H9 (cell line): Measurements from ENCODE around the gene POT1. TPM values are rescaled to one million over a fixed set of nuclear protein-coding genes. Genes with fewer than 3 reads are reported as not detected.

Source experiments
- DNase-seq: peaks from one replicate; pipeline ENCODE4 v3.0.0-alpha.2; 2017
- H2AFZ ChIP-seq: one replicate; pipeline ENCODE4 v1.6.1; 2013; ENCODE audit warnings: mild to moderate bottlenecking, low read length, control low read depth, moderate library complexity
- H2AK5ac ChIP-seq: 2 replicates; pipeline ENCODE4 v1.6.1; 2013; ENCODE audit warnings: low read length, control low read depth, mixed read lengths; ENCODE audit not compliant: insufficient read length
- H2BK120ac ChIP-seq: one replicate; pipeline ENCODE4 v1.6.1; 2013; ENCODE audit warnings: low read depth, mild to moderate bottlenecking, low read length, control low read depth, inconsistent platforms; ENCODE audit not compliant: poor library complexity, severe bottlenecking
- H2BK12ac ChIP-seq: 2 replicates; pipeline ENCODE4 v1.6.1; 2013; ENCODE audit warnings: low read length, control low read depth, mixed read lengths, low read depth; ENCODE audit not compliant: insufficient read length
- H2BK15ac ChIP-seq: 2 replicates; pipeline ENCODE4 v1.6.1; 2013; ENCODE audit warnings: low read depth, low read length, control low read depth
- H2BK20ac ChIP-seq: one replicate; pipeline ENCODE4 v1.6.1; 2013; ENCODE audit warnings: low read depth, mild to moderate bottlenecking, low read length, control low read depth, inconsistent platforms; ENCODE audit not compliant: poor library complexity, severe bottlenecking
- H2BK5ac ChIP-seq: 2 replicates; pipeline ENCODE4 v1.6.1; 2013; ENCODE audit warnings: low read length, control low read depth, mixed read lengths; ENCODE audit not compliant: insufficient read length
- H3K14ac ChIP-seq: 2 replicates; pipeline ENCODE4 v1.6.1; 2013; ENCODE audit warnings: low read length, control low read depth; ENCODE audit not compliant: insufficient read depth
- H3K18ac ChIP-seq: 2 replicates; pipeline ENCODE4 v1.6.1; 2013; ENCODE audit warnings: low read depth, mild to moderate bottlenecking, mixed read lengths, low read length, control low read depth; ENCODE audit not compliant: insufficient read length
- H3K23ac ChIP-seq: 2 replicates; pipeline ENCODE4 v1.6.1; 2013; ENCODE audit warnings: low read length, control low read depth, mixed read lengths, low read depth; ENCODE audit not compliant: insufficient read length
- H3K23me2 ChIP-seq: 2 replicates; pipeline ENCODE4 v1.6.1; 2013; ENCODE audit warnings: low read depth, mild to moderate bottlenecking, mixed read lengths, low read length, control low read depth; ENCODE audit not compliant: insufficient read length, poor library complexity, severe bottlenecking
- H3K27ac ChIP-seq: 2 replicates; pipeline ENCODE4 v1.5.1; 2013; ENCODE audit warnings: low read length, control low read depth, mixed read lengths, low read depth; ENCODE audit not compliant: insufficient read length
- H3K27me3 ChIP-seq: 2 replicates; pipeline ENCODE4 v1.6.1; 2013; ENCODE audit warnings: low read length, control low read depth, inconsistent platforms; ENCODE audit not compliant: insufficient read depth
- H3K4ac ChIP-seq: 2 replicates; pipeline ENCODE4 v1.6.1; 2013; ENCODE audit warnings: low read depth, mild to moderate bottlenecking, control low read depth, inconsistent platforms, low read length, moderate library complexity
- H3K4me1 ChIP-seq: 2 replicates; pipeline ENCODE4 v1.6.1; 2013; ENCODE audit warnings: low read length, control low read depth, inconsistent platforms; ENCODE audit not compliant: insufficient read depth
- H3K4me2 ChIP-seq: 2 replicates; pipeline ENCODE4 v1.6.1; 2013; ENCODE audit warnings: low read length, control low read depth, mixed read lengths; ENCODE audit not compliant: insufficient read length, insufficient read depth
- H3K56ac ChIP-seq: 2 replicates; pipeline ENCODE4 v1.6.1; 2013; ENCODE audit warnings: low read depth, mild to moderate bottlenecking, mixed read lengths, low read length, control low read depth; ENCODE audit not compliant: insufficient read length
- H3K79me1 ChIP-seq: 2 replicates; pipeline ENCODE4 v1.6.1; 2013; ENCODE audit warnings: low read depth, mild to moderate bottlenecking, moderate library complexity, low read length, control low read depth, inconsistent platforms; ENCODE audit not compliant: insufficient read depth, poor library complexity, severe bottlenecking
- H3K79me2 ChIP-seq: 2 replicates; pipeline ENCODE4 v1.6.1; 2013; ENCODE audit warnings: low read length, control low read depth, inconsistent platforms; ENCODE audit not compliant: insufficient read depth
- H3K9ac ChIP-seq: 2 replicates; pipeline ENCODE4 v1.6.1; 2013; ENCODE audit warnings: low read length, control low read depth, mixed read lengths; ENCODE audit not compliant: insufficient read length; ENCODE audit errors: extremely low read depth
- H3K9me3 ChIP-seq: one replicate; pipeline ENCODE4 v1.6.1; 2013; ENCODE audit warnings: low read depth, low read length, inconsistent platforms; ENCODE audit not compliant: control insufficient read depth
- H3T11ph ChIP-seq: one replicate; pipeline ENCODE4 v1.6.1; 2013; ENCODE audit warnings: mild to moderate bottlenecking, low read length, control low read depth, inconsistent platforms
- H4K20me1 ChIP-seq: one replicate; pipeline ENCODE4 v1.6.1; 2013; ENCODE audit not compliant: control insufficient read depth, insufficient read length, insufficient read depth
- H4K5ac ChIP-seq: 2 replicates; pipeline ENCODE4 v1.6.1; 2013; ENCODE audit warnings: low read depth, mild to moderate bottlenecking, mixed read lengths, low read length, control low read depth; ENCODE audit not compliant: insufficient read length
- H4K8ac ChIP-seq: replicated peaks from 2 replicates; pipeline ENCODE4 v1.6.1; 2013; ENCODE audit warnings: low read length, control low read depth, mixed read lengths, low read depth; ENCODE audit not compliant: insufficient read length
- H4K91ac ChIP-seq: 2 replicates; pipeline ENCODE4 v1.6.1; 2013; ENCODE audit warnings: low read depth, mild to moderate bottlenecking, moderate library complexity, mixed read lengths, low read length, control low read depth; ENCODE audit not compliant: insufficient read length
- H3K27ac Mint-ChIP-seq, 3 experiments: 2 replicates in 2 of 3; 3 replicates in 1 of 3; pipeline ENCODE4 v1.8.0; 2020 to 2021; ENCODE audit warnings: mixed read lengths in 3 of 3, mild to moderate bottlenecking in 1 of 3, moderate library complexity in 1 of 3
- H3K27me3 Mint-ChIP-seq: 2 replicates; pipeline ENCODE4 v1.8.0; 2021; ENCODE audit warnings: low read depth, mild to moderate bottlenecking, moderate library complexity, mixed read lengths
- H3K36me3 Mint-ChIP-seq, 3 experiments: 2 replicates in 2 of 3; 3 replicates in 1 of 3; pipeline ENCODE4 v1.8.0; 2020 to 2021; ENCODE audit warnings: low read depth in 3 of 3, mixed read lengths in 3 of 3; ENCODE audit not compliant: insufficient read depth in 1 of 3
- H3K4me1 Mint-ChIP-seq, 2 experiments: 2 replicates each; pipeline ENCODE4 v1.8.0; 2020; ENCODE audit warnings: mixed read lengths in 2 of 2
- H3K4me3 Mint-ChIP-seq, 2 experiments: 2 replicates in 1 of 2; 3 replicates in 1 of 2; pipeline ENCODE4 v1.8.0; 2020 to 2021; ENCODE audit warnings: mild to moderate bottlenecking in 2 of 2, mixed read lengths in 2 of 2, moderate library complexity in 1 of 2
- H3K9me3 Mint-ChIP-seq, 2 experiments: 2 replicates in 1 of 2; 3 replicates in 1 of 2; pipeline ENCODE4 v1.8.0; 2020; ENCODE audit warnings: mild to moderate bottlenecking in 2 of 2, mixed read lengths in 2 of 2, moderate library complexity in 1 of 2
- total RNA-seq: library from RNA; stranded (reverse); gene quantifications from 2 replicates; pipeline ENCODE4 v1.2.1, GENCODE V29; 2021
- TF ChIP-seq, protein P1 (sequence below): fragments of 200-600 bp; sonication (generic); conservative IDR thresholded peaks from 3 replicates; pipeline ENCODE4 v1.8.0; 2021; ENCODE audit warnings: antibody characterized with exemption, mild to moderate bottlenecking

Gene POT1
- total RNA-seq, 1 experiment from 2014 or later: 23.4 TPM

DNA sequence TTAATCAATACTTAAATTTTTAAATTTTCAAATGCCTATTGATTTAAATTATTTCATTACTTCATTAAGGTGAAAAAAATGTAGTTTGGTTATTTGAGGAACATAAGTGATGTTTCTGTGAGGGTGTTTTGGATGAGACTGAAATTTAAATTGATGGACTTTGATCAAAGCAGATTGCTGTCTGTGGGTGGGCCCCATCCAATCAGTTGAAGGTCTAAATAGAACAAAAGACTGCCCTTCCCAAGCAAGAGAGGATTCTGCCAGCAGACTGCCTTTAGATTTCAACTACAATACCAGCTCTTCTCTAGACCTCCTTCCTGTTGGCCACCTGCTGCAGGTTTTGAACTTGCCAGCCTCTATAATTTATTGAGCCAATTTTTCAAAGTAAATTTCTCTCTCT lies 149.6 kb downstream of the POT1 start:
- Histone ChIP-seq H3K27me3 (no peaks in the 10 kb centered on the region), H2BK120ac (no peak overlapping the region), H3K79me1 (no peaks in the 10 kb centered on the region), H3K56ac (no peak overlapping the region), H3K23me2 (no peaks in the 10 kb centered on the region), H3K14ac (no peak overlapping the region), H3K4me2 (no peak overlapping the region), H2BK12ac (no peak overlapping the region), H2BK20ac (no peak overlapping the region), H3K9me3 (no peaks in the 10 kb centered on the region), H3K9ac (no peak overlapping the region), H2AK5ac (no peak overlapping the region), H3T11ph (no peak overlapping the region), H2AFZ (no peak overlapping the region), H3K23ac (no peak overlapping the region), H2BK15ac (no peak overlapping the region), H4K8ac (no peak overlapping the region), H4K5ac (no peak overlapping the region), H3K18ac (no peak overlapping the region), H4K20me1 (no peaks in the 10 kb centered on the region), H3K79me2 (no peaks in the 10 kb centered on the region), H4K91ac (no peak overlapping the region), H3K4ac (no peak overlapping the region), H3K4me1 (peaks cover 3% of the 10 kb centered on the region; the same call in 1 of the 2 replicates), H3K27ac (no peak overlapping the region), H2BK5ac (no peak overlapping the region)
- Mint-ChIP-seq H3K4me1 (peaks cover 6 to 17% of the 10 kb centered on the region in 2 experiments), H3K36me3 (peaks cover 0 to 4% (median 4%) of the 10 kb centered on the region in 3 experiments; a peak in 1 of 7 replicates), H3K9me3 (no peaks in the 10 kb centered on the region), H3K27ac (no peak overlapping the region), H3K27me3 (no peaks in the 10 kb centered on the region), H3K4me3 (no peak overlapping the region)
- TF ChIP-seq, protein P1, sequence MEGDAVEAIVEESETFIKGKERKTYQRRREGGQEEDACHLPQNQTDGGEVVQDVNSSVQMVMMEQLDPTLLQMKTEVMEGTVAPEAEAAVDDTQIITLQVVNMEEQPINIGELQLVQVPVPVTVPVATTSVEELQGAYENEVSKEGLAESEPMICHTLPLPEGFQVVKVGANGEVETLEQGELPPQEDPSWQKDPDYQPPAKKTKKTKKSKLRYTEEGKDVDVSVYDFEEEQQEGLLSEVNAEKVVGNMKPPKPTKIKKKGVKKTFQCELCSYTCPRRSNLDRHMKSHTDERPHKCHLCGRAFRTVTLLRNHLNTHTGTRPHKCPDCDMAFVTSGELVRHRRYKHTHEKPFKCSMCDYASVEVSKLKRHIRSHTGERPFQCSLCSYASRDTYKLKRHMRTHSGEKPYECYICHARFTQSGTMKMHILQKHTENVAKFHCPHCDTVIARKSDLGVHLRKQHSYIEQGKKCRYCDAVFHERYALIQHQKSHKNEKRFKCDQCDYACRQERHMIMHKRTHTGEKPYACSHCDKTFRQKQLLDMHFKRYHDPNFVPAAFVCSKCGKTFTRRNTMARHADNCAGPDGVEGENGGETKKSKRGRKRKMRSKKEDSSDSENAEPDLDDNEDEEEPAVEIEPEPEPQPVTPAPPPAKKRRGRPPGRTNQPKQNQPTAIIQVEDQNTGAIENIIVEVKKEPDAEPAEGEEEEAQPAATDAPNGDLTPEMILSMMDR: no peak
- no peak for DNase-seq
